ENCODE measurements around the gene SAMSN1.
"Not testable (repeated sequence)": the region's sequence is repeated elsewhere in the genome, so short reads cannot be mapped to it uniquely, and the experiment has no call there.

SAMSN1 gene

GRCh38 chr21:14526836-14527695 lies 19.0 kb downstream of the SAMSN1 start:
- Histone ChIP-seq H3K36me3 (ENCODE audit: control insufficient read depth in 1 of 2, insufficient read depth in 2 of 2, low read length in 2 of 2) (no peaks in the 10 kb centered on the region), H3K9me3 (ENCODE audit: control insufficient read depth in 1 of 2, low read length in 2 of 2) (no peaks in the 10 kb centered on the region), H3K27me3 (ENCODE audit: low read depth, low read length) (no peaks in the 10 kb centered on the region), H3K4me3 (ENCODE audit: low read depth in 1 of 2, low read length in 2 of 2) (peak overlapping the region in 1 of 2 donors; percentile 12), H3K27ac (ENCODE audit: low read length) (peak overlapping the region; percentile 56), H3K4me1 (ENCODE audit: control insufficient read depth in 1 of 2, insufficient read depth in 2 of 2, low read length in 2 of 2) (peaks cover 0 to 10% of the 10 kb centered on the region in 2 donors)

- H3K27ac ChIP-seq (ENCODE audit: low read length), result peak overlapping the region; percentile 56
- peak overlapping the region in 1 of 2 donors; percentile 12 for H3K4me3 ChIP-seq (ENCODE audit: low read depth in 1 of 2, low read length in 2 of 2)
- peaks cover 0 to 10% of the 10 kb centered on the region in 2 donors for H3K4me1 ChIP-seq (ENCODE audit: control insufficient read depth in 1 of 2, insufficient read depth in 2 of 2, low read length in 2 of 2)
These were observed 19.9 kb downstream of the SAMSN1 start for GRCh38 chr21:14526199-14526598.

GRCh38 chr21:14523234-14523633 lies 22.9 kb downstream of the SAMSN1 start:
- no peak overlapping the region for H3K4me3 ChIP-seq (ENCODE audit: low read depth in 1 of 2, low read length in 2 of 2)
- no peaks in the 10 kb centered on the region for H3K36me3 ChIP-seq (ENCODE audit: control insufficient read depth in 1 of 2, insufficient read depth in 2 of 2, low read length in 2 of 2)
- peak overlapping the region; percentile 28 for H3K27ac ChIP-seq (ENCODE audit: low read length)
- no peaks in the 10 kb centered on the region for H3K27me3 ChIP-seq (ENCODE audit: low read depth, low read length)
- no peaks in the 10 kb centered on the region for H3K9me3 ChIP-seq (ENCODE audit: control insufficient read depth in 1 of 2, low read length in 2 of 2)
- peaks cover 0 to 4% of the 10 kb centered on the region in 2 donors for H3K4me1 ChIP-seq (ENCODE audit: control insufficient read depth in 1 of 2, insufficient read depth in 2 of 2, low read length in 2 of 2)

More at GRCh38 chr21:14526199-14526598, 19.9 kb downstream of the SAMSN1 start:
- Histone ChIP-seq H3K27me3 (ENCODE audit: low read depth, low read length) (no peaks in the 10 kb centered on the region), H3K9me3 (ENCODE audit: control insufficient read depth in 1 of 2, low read length in 2 of 2) (no peaks in the 10 kb centered on the region), H3K36me3 (ENCODE audit: control insufficient read depth in 1 of 2, insufficient read depth in 2 of 2, low read length in 2 of 2) (no peaks in the 10 kb centered on the region)

- Histone ChIP-seq H3K4me1 (ENCODE audit: control insufficient read depth in 1 of 2, insufficient read depth in 2 of 2, low read length in 2 of 2) (peaks cover 0 to 4% of the 10 kb centered on the region in 2 donors), H3K9me3 (ENCODE audit: control insufficient read depth in 1 of 2, low read length in 2 of 2) (no peaks in the 10 kb centered on the region), H3K27ac (ENCODE audit: low read length) (no peak overlapping the region), H3K27me3 (ENCODE audit: low read depth, low read length) (no peaks in the 10 kb centered on the region), H3K4me3 (ENCODE audit: low read depth in 1 of 2, low read length in 2 of 2) (no peak overlapping the region), H3K36me3 (ENCODE audit: control insufficient read depth in 1 of 2, insufficient read depth in 2 of 2, low read length in 2 of 2) (no peaks in the 10 kb centered on the region)
These were observed 23.4 kb downstream of the SAMSN1 start for GRCh38 chr21:14522736-14523135.

GRCh38 chr21:14520535-14520934 lies 25.6 kb downstream of the SAMSN1 start:
- Histone ChIP-seq H3K27me3 (ENCODE audit: low read depth, low read length) (no peaks in the 10 kb centered on the region), H3K36me3 (ENCODE audit: control insufficient read depth in 1 of 2, insufficient read depth in 2 of 2, low read length in 2 of 2) (no peaks in the 10 kb centered on the region), H3K27ac (ENCODE audit: low read length) (no peak overlapping the region), H3K9me3 (ENCODE audit: control insufficient read depth in 1 of 2, low read length in 2 of 2) (no peaks in the 10 kb centered on the region), H3K4me3 (ENCODE audit: low read depth in 1 of 2, low read length in 2 of 2) (no peak overlapping the region), H3K4me1 (ENCODE audit: control insufficient read depth in 1 of 2, insufficient read depth in 2 of 2, low read length in 2 of 2) (no peaks in the 10 kb centered on the region)

GRCh38 chr21:14519000-14519399 lies 27.1 kb downstream of the SAMSN1 start:
- Histone ChIP-seq H3K4me1 (ENCODE audit: control insufficient read depth in 1 of 2, insufficient read depth in 2 of 2, low read length in 2 of 2) (no peaks in the 10 kb centered on the region), H3K27me3 (ENCODE audit: low read depth, low read length) (no peaks in the 10 kb centered on the region), H3K9me3 (ENCODE audit: control insufficient read depth in 1 of 2, low read length in 2 of 2) (no peaks in the 10 kb centered on the region), H3K4me3 (ENCODE audit: low read depth in 1 of 2, low read length in 2 of 2) (no peak overlapping the region), H3K36me3 (ENCODE audit: control insufficient read depth in 1 of 2, insufficient read depth in 2 of 2, low read length in 2 of 2) (no peaks in the 10 kb centered on the region), H3K27ac (ENCODE audit: low read length) (no peak overlapping the region)

- no peaks in the 10 kb centered on the region for H3K27me3 ChIP-seq (ENCODE audit: low read depth, low read length)
- peaks cover 0 to under 1% of the 10 kb centered on the region in 2 donors for H3K9me3 ChIP-seq (ENCODE audit: control insufficient read depth in 1 of 2, low read length in 2 of 2)
- no peak overlapping the region for H3K4me3 ChIP-seq (ENCODE audit: low read depth in 1 of 2, low read length in 2 of 2)
- no peaks in the 10 kb centered on the region for H3K4me1 ChIP-seq (ENCODE audit: control insufficient read depth in 1 of 2, insufficient read depth in 2 of 2, low read length in 2 of 2)
- no peak overlapping the region for H3K27ac ChIP-seq (ENCODE audit: low read length)
- no peaks in the 10 kb centered on the region for H3K36me3 ChIP-seq (ENCODE audit: control insufficient read depth in 1 of 2, insufficient read depth in 2 of 2, low read length in 2 of 2)
These were observed 32.3 kb downstream of the SAMSN1 start for GRCh38 chr21:14513804-14514203.

- not testable (repeated sequence) for H3K4me1 ChIP-seq (ENCODE audit: control insufficient read depth in 1 of 2, insufficient read depth in 2 of 2, low read length in 2 of 2); H3K27ac ChIP-seq (ENCODE audit: low read length); H3K9me3 ChIP-seq (ENCODE audit: control insufficient read depth in 1 of 2, low read length in 2 of 2); H3K27me3 ChIP-seq (ENCODE audit: low read depth, low read length); H3K4me3 ChIP-seq (ENCODE audit: low read depth in 1 of 2, low read length in 2 of 2); H3K36me3 ChIP-seq (ENCODE audit: control insufficient read depth in 1 of 2, insufficient read depth in 2 of 2, low read length in 2 of 2)
These were observed 39.2 kb downstream of the SAMSN1 start for GRCh38 chr21:14506859-14507457.

GRCh38 chr21:14500873-14501272 lies 45.2 kb downstream of the SAMSN1 start:
- Histone ChIP-seq H3K4me1 (ENCODE audit: control insufficient read depth in 1 of 2, insufficient read depth in 2 of 2, low read length in 2 of 2) (no peaks in the 10 kb centered on the region), H3K9me3 (ENCODE audit: control insufficient read depth in 1 of 2, low read length in 2 of 2) (no peaks in the 10 kb centered on the region), H3K27me3 (ENCODE audit: low read depth, low read length) (no peaks in the 10 kb centered on the region), H3K36me3 (ENCODE audit: control insufficient read depth in 1 of 2, insufficient read depth in 2 of 2, low read length in 2 of 2) (no peaks in the 10 kb centered on the region), H3K4me3 (ENCODE audit: low read depth in 1 of 2, low read length in 2 of 2) (no peak overlapping the region), H3K27ac (ENCODE audit: low read length) (no peak overlapping the region)

GRCh38 chr21:14499316-14499715 lies 46.8 kb downstream of the SAMSN1 start:
- Histone ChIP-seq H3K36me3 (ENCODE audit: control insufficient read depth in 1 of 2, insufficient read depth in 2 of 2, low read length in 2 of 2) (no peaks in the 10 kb centered on the region), H3K4me1 (ENCODE audit: control insufficient read depth in 1 of 2, insufficient read depth in 2 of 2, low read length in 2 of 2) (no peaks in the 10 kb centered on the region), H3K9me3 (ENCODE audit: control insufficient read depth in 1 of 2, low read length in 2 of 2) (no peaks in the 10 kb centered on the region), H3K27ac (ENCODE audit: low read length) (no peak overlapping the region), H3K27me3 (ENCODE audit: low read depth, low read length) (no peaks in the 10 kb centered on the region), H3K4me3 (ENCODE audit: low read depth in 1 of 2, low read length in 2 of 2) (no peak overlapping the region)

- Histone ChIP-seq H3K4me1 (ENCODE audit: control insufficient read depth in 1 of 2, insufficient read depth in 2 of 2, low read length in 2 of 2) (no peaks in the 10 kb centered on the region), H3K27me3 (ENCODE audit: low read depth, low read length) (no peaks in the 10 kb centered on the region), H3K27ac (ENCODE audit: low read length) (no peak overlapping the region), H3K9me3 (ENCODE audit: control insufficient read depth in 1 of 2, low read length in 2 of 2) (no peaks in the 10 kb centered on the region), H3K36me3 (ENCODE audit: control insufficient read depth in 1 of 2, insufficient read depth in 2 of 2, low read length in 2 of 2) (no peaks in the 10 kb centered on the region), H3K4me3 (ENCODE audit: low read depth in 1 of 2, low read length in 2 of 2) (no peak overlapping the region)
These were observed 48.3 kb downstream of the SAMSN1 start for GRCh38 chr21:14497825-14498224.
